GM12878 (cell line): ENCODE results near the gene ASZ1. TPM values are rescaled to one million over a fixed set of nuclear protein-coding genes. Genes with fewer than 3 reads are reported as not detected.

Experiments used
- ATF7 ChIP-seq: fragments of 450-650 bp; IDR thresholded peaks from 2 replicates; pipeline ENCODE4 v1.6.1; 2016; ENCODE audit warnings: low read depth, mild to moderate bottlenecking
- BACH1 ChIP-seq: fragments of 450-650 bp; IDR thresholded peaks from 2 replicates; pipeline ENCODE4 v1.6.1; 2017; ENCODE audit warnings: mild to moderate bottlenecking, borderline replicate concordance
- BHLHE40 ChIP-seq, 2 experiments: fragments of 450-650 bp in 1 of 2; IDR thresholded peaks; 2 replicates each; pipeline ENCODE4 v1.6.1; 2011 to 2017; ENCODE audit warnings: low read depth in 2 of 2, borderline replicate concordance in 1 of 2, improper control_type of control experiment in 1 of 2, low read length in 1 of 2, mild to moderate bottlenecking in 1 of 2
- BRCA1 ChIP-seq: IDR thresholded peaks from 2 replicates; pipeline ENCODE4 v1.6.1; 2011; ENCODE audit warnings: low read depth, low read length, improper control_type of control experiment
- CEBPB ChIP-seq, 2 experiments: fragments of 150-350 bp in 1 of 2; IDR thresholded peaks; 2 replicates each; pipeline ENCODE4 v1.6.1; 2012 to 2014; ENCODE audit warnings: low read depth in 2 of 2, low read length in 2 of 2, borderline replicate concordance in 1 of 2, inconsistent platforms in 1 of 2
- CHD2 ChIP-seq: IDR thresholded peaks from 2 replicates; pipeline ENCODE4 v1.6.1; 2011; ENCODE audit warnings: low read depth, low read length, improper control_type of control experiment, borderline replicate concordance
- CREM ChIP-seq: IDR thresholded peaks from 2 replicates; pipeline ENCODE4 v1.6.1; 2014; ENCODE audit warnings: antibody characterized with exemption, low read depth
- GABPA ChIP-seq: IDR thresholded peaks from 2 replicates; pipeline ENCODE4 v1.6.1; 2014; ENCODE audit warnings: antibody characterized with exemption, low read depth, mild to moderate bottlenecking, inconsistent platforms
- HDAC2 ChIP-seq: fragments of 200-600 bp; sonication (generic); IDR thresholded peaks from 2 replicates; pipeline ENCODE4 v1.6.1; 2017
- MEF2A ChIP-seq: IDR thresholded peaks from 2 replicates; pipeline ENCODE4 v1.6.1; 2011; ENCODE audit warnings: low read depth, mild to moderate bottlenecking, low read length, moderate library complexity; ENCODE audit not compliant: insufficient read depth
- MTA2 ChIP-seq: fragments of 450-650 bp; IDR thresholded peaks from 2 replicates; pipeline ENCODE4 v1.6.1; 2016; ENCODE audit warnings: low read depth, mild to moderate bottlenecking, moderate library complexity
- MYB ChIP-seq: fragments of 150-350 bp; IDR thresholded peaks from 2 replicates; pipeline ENCODE4 v1.6.1; 2014; ENCODE audit warnings: mild to moderate bottlenecking, low read depth, low read length, borderline replicate concordance
- NFYA ChIP-seq: IDR thresholded peaks from 2 replicates; pipeline ENCODE4 v1.6.1; 2011; ENCODE audit warnings: low read depth, mild to moderate bottlenecking, low read length, improper control_type of control experiment, borderline replicate concordance
- NR2C2 ChIP-seq: IDR thresholded peaks from 2 replicates; pipeline ENCODE4 v1.6.1; 2011; ENCODE audit warnings: borderline replicate concordance, low read depth; ENCODE audit not compliant: control insufficient read depth, insufficient read length
- POLR2A ChIP-seq: IDR thresholded peaks from 2 replicates; pipeline ENCODE4 v1.6.1; 2011; ENCODE audit warnings: low read depth, mild to moderate bottlenecking, low read length
- POU2F2 ChIP-seq: IDR thresholded peaks from 3 replicates; pipeline ENCODE4 v1.6.1; 2011; ENCODE audit warnings: low read depth, mild to moderate bottlenecking, low read length, borderline replicate concordance
- RCOR1 ChIP-seq: conservative IDR thresholded peaks from 2 replicates; pipeline ENCODE4 v1.6.1; 2012; ENCODE audit warnings: low read depth, low read length, improper control_type of control experiment
- SMAD1 ChIP-seq: fragments of 450-650 bp; IDR thresholded peaks from 2 replicates; pipeline ENCODE4 v1.6.1; 2018; ENCODE audit warnings: mild to moderate bottlenecking, low read depth; ENCODE audit not compliant: partially characterized antibody
- SREBF1 ChIP-seq: IDR thresholded peaks from 2 replicates; pipeline ENCODE4 v1.6.1; 2012; ENCODE audit warnings: mild to moderate bottlenecking, low read length
- STAT3 ChIP-seq: IDR thresholded peaks from 2 replicates; pipeline ENCODE4 v1.6.1; 2011; ENCODE audit warnings: low read depth, low read length, improper control_type of control experiment
- SUPT20H ChIP-seq: IDR thresholded peaks from 2 replicates; pipeline ENCODE4 v1.6.1; 2011; ENCODE audit warnings: low read depth, mild to moderate bottlenecking, low read length, moderate library complexity, borderline replicate concordance; ENCODE audit not compliant: control insufficient read depth
- TAF1 ChIP-seq: IDR thresholded peaks from 2 replicates; pipeline ENCODE4 v1.6.1; 2011; ENCODE audit warnings: mild to moderate bottlenecking, low read depth, low read length, borderline replicate concordance
- WRNIP1 ChIP-seq: IDR thresholded peaks from 2 replicates; pipeline ENCODE4 v1.6.1; 2011; ENCODE audit warnings: low read depth, low read length, improper control_type of control experiment, borderline replicate concordance
- YY1 ChIP-seq: IDR thresholded peaks from 2 replicates; pipeline ENCODE4 v1.6.1; 2011; ENCODE audit warnings: low read depth, mild to moderate bottlenecking, low read length
- ZNF217 ChIP-seq: fragments of 450-650 bp; IDR thresholded peaks from 2 replicates; pipeline ENCODE4 v1.6.1; 2017; ENCODE audit warnings: antibody characterized with exemption, mild to moderate bottlenecking
- ZZZ3 ChIP-seq: IDR thresholded peaks from 2 replicates; pipeline ENCODE4 v1.6.1; 2011; ENCODE audit warnings: low read depth; ENCODE audit not compliant: control insufficient read depth, insufficient read length
- polyA plus RNA-seq, 11 experiments: library from polyadenylated mRNA; depleted of rRNA in 4 of 11; unstranded in 6 of 11; stranded (reverse) in 5 of 11; fragments of >200 nt; fragmentation: Nextera tagmentation in 4 of 11; fragmentation: Illumina TruSeq in 1 of 11; extraction: Ambion mirVana in 4 of 11; extraction: Trizol in 1 of 11; gene quantifications; 1 replicate in 1 of 11; 2 replicates in 10 of 11; pipeline versions ENCODE4 v1.2.1 to v1.2.3, GENCODE V29; 2011 to 2016; ENCODE audit warnings: inconsistent platforms in 2 of 11, missing spikeins in 2 of 11, low read depth in 1 of 11
- total RNA-seq, 4 experiments: library from RNA; depleted of rRNA in 3 of 4; stranded (reverse); fragments of >200 nt in 3 of 4; fragmentation: Illumina TruSeq in 1 of 4; extraction: Trizol in 1 of 4; gene quantifications; 2 replicates each; pipeline versions ENCODE4 v1.2.1 to v1.2.3, GENCODE V29; 2013 to 2021
- TF ChIP-seq, protein P1 (sequence below): fragments of 450-650 bp; IDR thresholded peaks from 2 replicates; pipeline ENCODE4 v1.6.1; 2018; ENCODE audit warnings: borderline replicate concordance, mild to moderate bottlenecking; ENCODE audit not compliant: partially characterized antibody
- TF ChIP-seq, protein P2 (sequence below): fragments of 450-650 bp; IDR thresholded peaks from 2 replicates; pipeline ENCODE4 v1.6.1; 2016; ENCODE audit warnings: mild to moderate bottlenecking

The ASZ1 gene
- total and polyA plus RNA-seq, 10 of the 15 experiments (the other 5 are each of a cell fraction or from before 2014, with no cell fraction given) = 0.04 to 0.09 (median 0.06) TPM; not detected in 5

DNA sequence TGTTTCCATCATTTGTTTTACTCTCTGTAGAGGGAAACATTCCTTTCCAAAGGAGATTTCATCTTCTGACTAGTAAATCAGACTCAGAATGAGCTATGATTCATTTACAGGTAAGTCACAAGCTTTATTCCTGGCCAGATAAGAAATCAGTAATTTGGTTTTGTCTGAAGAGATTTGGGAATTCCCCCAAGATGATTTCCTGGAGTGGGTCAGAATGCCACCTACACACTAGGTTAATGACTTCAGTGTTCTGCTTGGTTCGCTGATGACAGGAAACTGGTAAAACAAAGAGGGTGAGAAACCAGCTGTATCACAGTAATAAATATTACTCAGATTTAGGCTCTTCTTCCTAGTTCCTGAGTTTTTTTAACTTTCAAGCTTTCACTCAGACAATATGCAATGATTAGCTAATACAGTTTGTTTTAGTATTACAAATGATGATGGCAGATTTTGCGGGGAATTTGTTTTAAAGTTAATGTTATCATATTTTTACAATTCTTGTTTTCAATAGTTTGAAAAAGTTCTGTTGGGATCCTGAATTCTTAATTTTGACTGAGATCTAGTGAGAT is 8.3 kb upstream of the ASZ1 start (continued):
- TF ChIP-seq MTA2 (peak; percentile 94), CREM (peak; percentile 77), MEF2A (no peak), HDAC2 (no peak), ATF7 (peak; percentile 88), NFYA (no peak), POU2F2 (no peak; the same call in 2 of the 3 replicates), NR2C2 (no peak), CHD2 (no peak), SUPT20H (no peak), BRCA1 (no peak), BACH1 (no peak; the same call in 1 of the 2 replicates), ZZZ3 (no peak), GABPA (peak; percentile 53), BHLHE40 (IDR thresholded peaks at IDR 0.05; ENCODE audit: borderline replicate concordance in 1 of 2, low read depth in 2 of 2, low read length in 1 of 2) (no peak), SREBF1 (no peak), RCOR1 (no peak), WRNIP1 (no peak), SMAD1 (no peak), TAF1 (no peak), YY1 (no peak), STAT3 (0 out of 2 replicates have a peak, but pooled peaks have one; percentile 38), POLR2A (no peak), ZNF217 (no peak), CEBPB (IDR thresholded peaks at IDR 0.05; ENCODE audit: borderline replicate concordance in 1 of 2, low read depth in 2 of 2, low read length in 2 of 2) (peak in 1 of 2 experiments; percentile 35; a peak in 1 of 4 replicates), MYB (no peak)
- TF ChIP-seq, protein P1, sequence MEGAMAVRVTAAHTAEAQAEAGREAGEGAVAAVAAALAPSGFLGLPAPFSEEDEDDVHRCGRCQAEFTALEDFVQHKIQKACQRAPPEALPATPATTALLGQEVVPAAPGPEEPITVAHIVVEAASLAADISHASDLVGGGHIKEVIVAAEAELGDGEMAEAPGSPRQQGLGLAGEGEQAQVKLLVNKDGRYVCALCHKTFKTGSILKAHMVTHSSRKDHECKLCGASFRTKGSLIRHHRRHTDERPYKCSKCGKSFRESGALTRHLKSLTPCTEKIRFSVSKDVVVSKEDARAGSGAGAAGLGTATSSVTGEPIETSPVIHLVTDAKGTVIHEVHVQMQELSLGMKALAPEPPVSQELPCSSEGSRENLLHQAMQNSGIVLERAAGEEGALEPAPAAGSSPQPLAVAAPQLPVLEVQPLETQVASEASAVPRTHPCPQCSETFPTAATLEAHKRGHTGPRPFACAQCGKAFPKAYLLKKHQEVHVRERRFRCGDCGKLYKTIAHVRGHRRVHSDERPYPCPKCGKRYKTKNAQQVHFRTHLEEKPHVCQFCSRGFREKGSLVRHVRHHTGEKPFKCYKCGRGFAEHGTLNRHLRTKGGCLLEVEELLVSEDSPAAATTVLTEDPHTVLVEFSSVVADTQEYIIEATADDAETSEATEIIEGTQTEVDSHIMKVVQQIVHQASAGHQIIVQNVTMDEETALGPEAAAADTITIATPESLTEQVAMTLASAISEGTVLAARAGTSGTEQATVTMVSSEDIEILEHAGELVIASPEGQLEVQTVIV = no peak
- TF ChIP-seq, protein P2, sequence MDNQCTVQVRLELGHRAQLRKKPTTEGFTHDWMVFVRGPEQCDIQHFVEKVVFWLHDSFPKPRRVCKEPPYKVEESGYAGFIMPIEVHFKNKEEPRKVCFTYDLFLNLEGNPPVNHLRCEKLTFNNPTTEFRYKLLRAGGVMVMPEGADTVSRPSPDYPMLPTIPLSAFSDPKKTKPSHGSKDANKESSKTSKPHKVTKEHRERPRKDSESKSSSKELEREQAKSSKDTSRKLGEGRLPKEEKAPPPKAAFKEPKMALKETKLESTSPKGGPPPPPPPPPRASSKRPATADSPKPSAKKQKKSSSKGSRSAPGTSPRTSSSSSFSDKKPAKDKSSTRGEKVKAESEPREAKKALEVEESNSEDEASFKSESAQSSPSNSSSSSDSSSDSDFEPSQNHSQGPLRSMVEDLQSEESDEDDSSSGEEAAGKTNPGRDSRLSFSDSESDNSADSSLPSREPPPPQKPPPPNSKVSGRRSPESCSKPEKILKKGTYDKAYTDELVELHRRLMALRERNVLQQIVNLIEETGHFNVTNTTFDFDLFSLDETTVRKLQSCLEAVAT = peak; percentile 30; the same call in 1 of the 2 replicates
